Activated T-helper 17 cell treated with anti-CD3 and anti-CD28 coated beads, Interleukin-2, amount 50 U/mL, for 72 hours (primary cell): ENCODE data around the gene SCN3A. TPM values are rescaled to one million over a fixed set of nuclear protein-coding genes. Genes with fewer than 3 reads are reported as not detected.

ENCODE experiments used
- ATAC-seq: fragments of 150-1000 bp; cut with Tn5 transposase; replicated peaks from 2 replicates; pipeline ENCODE4 v1.10.0; 2021; ENCODE audit warnings: mild to moderate bottlenecking, moderate library complexity
- H3K27ac Mint-ChIP-seq: one replicate; pipeline ENCODE4 v1.8.0; 2022; ENCODE audit warnings: mixed read lengths
- H3K27me3 Mint-ChIP-seq: one replicate; pipeline ENCODE4 v1.8.0; 2022; ENCODE audit warnings: mixed read lengths
- H3K36me3 Mint-ChIP-seq: one replicate; pipeline ENCODE4 v1.8.0; 2022; ENCODE audit warnings: low read depth, mild to moderate bottlenecking, mixed read lengths
- H3K4me1 Mint-ChIP-seq: one replicate; pipeline ENCODE4 v1.8.0; 2022; ENCODE audit warnings: mixed read lengths
- H3K4me3 Mint-ChIP-seq: one replicate; pipeline ENCODE4 v1.8.0; 2022; ENCODE audit warnings: mild to moderate bottlenecking, mixed read lengths
- H3K9me3 Mint-ChIP-seq: one replicate; pipeline ENCODE4 v1.8.0; 2022; ENCODE audit warnings: mixed read lengths
- total RNA-seq, 2 donors: library from RNA; stranded (reverse); gene quantifications; one replicate each; pipeline ENCODE4 v1.2.3, GENCODE V29; 2022

The SCN3A gene
- total RNA-seq, 2 donors from 2014 or later: not detected

- H3K9me3 Mint-ChIP-seq: peaks cover 5% of the 10 kb centered on the region
- H3K36me3 Mint-ChIP-seq: no peaks in the 10 kb centered on the region
- H3K4me3 Mint-ChIP-seq: no peak overlapping the region
- no peak for ATAC-seq
- H3K4me1 Mint-ChIP-seq: no peaks in the 10 kb centered on the region
- H3K27ac Mint-ChIP-seq: no peak overlapping the region
- H3K27me3 Mint-ChIP-seq: no peaks in the 10 kb centered on the region
Observed at GRCh38 chr2:165157160-165157559, 46.7 kb downstream of the SCN3A start.

- H3K36me3 Mint-ChIP-seq: no peaks in the 10 kb centered on the region
- no peaks in the 10 kb centered on the region for H3K4me1 Mint-ChIP-seq
- H3K27me3 Mint-ChIP-seq: no peaks in the 10 kb centered on the region
- no peak overlapping the region for H3K4me3 Mint-ChIP-seq
- H3K9me3 Mint-ChIP-seq: peaks cover 9% of the 10 kb centered on the region
- no peak overlapping the region for H3K27ac Mint-ChIP-seq
- ATAC-seq: no peak
Observed at GRCh38 chr2:165155152-165155551, 48.7 kb downstream of the SCN3A start.

- peaks cover 3% of the 10 kb centered on the region for H3K27me3 Mint-ChIP-seq
- no peak for ATAC-seq
- H3K36me3 Mint-ChIP-seq: no peaks in the 10 kb centered on the region
- H3K9me3 Mint-ChIP-seq: peaks cover 5% of the 10 kb centered on the region
- H3K4me3 Mint-ChIP-seq: no peak overlapping the region
- H3K27ac Mint-ChIP-seq: no peak overlapping the region
- no peaks in the 10 kb centered on the region for H3K4me1 Mint-ChIP-seq
Observed at GRCh38 chr2:165149439-165149838, 54.4 kb downstream of the SCN3A start.

DNA sequence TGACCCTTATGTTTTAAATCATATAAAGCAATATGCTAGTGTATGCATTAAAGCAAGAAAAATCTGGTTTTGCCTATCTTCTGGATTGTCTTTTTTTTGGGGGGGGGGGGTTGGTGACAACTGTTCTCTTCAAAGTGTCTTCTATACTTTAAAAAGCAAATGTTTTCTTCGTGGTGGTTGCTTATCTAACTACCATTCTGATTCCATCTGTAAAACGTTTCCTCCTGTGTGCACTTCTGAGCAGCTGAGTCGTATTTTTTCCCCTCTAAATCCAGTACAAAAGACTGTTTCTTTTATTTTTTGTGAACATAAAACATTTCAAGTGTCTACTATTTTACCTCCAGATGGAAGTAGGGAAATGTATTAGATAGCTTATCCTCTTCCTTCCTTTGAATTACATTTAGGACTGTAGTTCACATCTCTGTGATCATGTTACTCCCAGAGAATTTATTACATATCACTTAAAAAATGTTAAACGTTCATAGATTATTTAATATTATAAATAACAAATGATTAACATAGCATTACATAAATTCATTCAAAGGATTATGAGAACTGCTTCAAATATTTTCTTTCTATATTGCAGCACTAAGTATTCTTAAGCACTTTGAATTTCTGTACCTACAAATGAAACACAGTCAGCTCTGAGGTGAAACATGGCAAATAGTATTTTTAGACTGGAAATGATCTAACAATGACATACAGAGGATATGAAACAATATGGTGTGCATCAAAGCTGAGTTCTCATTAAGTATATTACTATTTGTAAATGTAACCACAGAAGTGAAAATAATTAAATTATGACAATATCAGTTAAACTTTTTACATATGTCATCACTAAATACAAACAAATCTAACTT, 56.4 kb downstream of the SCN3A start:
- Mint-ChIP-seq H3K4me3 (no peak overlapping the region), H3K4me1 (no peaks in the 10 kb centered on the region), H3K9me3 (peaks cover 5% of the 10 kb centered on the region), H3K27me3 (peaks cover 3% of the 10 kb centered on the region), H3K27ac (no peak overlapping the region), H3K36me3 (no peaks in the 10 kb centered on the region)
- no peak for ATAC-seq

DNA sequence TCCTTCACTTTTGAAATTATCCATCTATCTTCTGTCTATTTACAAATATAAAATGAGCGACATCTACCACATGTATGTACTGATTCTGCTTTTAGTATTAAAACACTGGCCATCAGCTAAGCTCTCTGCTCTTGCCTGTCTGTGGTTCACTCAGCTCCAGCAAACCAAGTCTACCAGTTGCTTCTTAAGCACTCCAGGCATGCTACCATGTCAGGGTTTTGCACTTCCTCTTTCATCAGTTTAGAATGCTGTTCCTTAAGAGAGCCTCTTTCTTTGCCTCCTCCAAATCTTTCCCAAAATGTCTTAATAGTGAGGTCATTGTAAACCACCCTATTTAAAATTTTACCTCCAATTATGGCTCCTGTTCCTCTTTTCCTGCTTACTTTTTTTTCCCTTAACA, 59.5 kb downstream of the SCN3A start:
- no peaks in the 10 kb centered on the region for H3K27me3 Mint-ChIP-seq
- H3K9me3 Mint-ChIP-seq: no peaks in the 10 kb centered on the region
- H3K4me3 Mint-ChIP-seq: no peak overlapping the region
- H3K4me1 Mint-ChIP-seq: no peaks in the 10 kb centered on the region
- ATAC-seq: no peak
- H3K27ac Mint-ChIP-seq: no peak overlapping the region
- no peaks in the 10 kb centered on the region for H3K36me3 Mint-ChIP-seq

GRCh38 chr2:165141601-165142354, 62.1 kb downstream of the SCN3A start:
- no peaks in the 10 kb centered on the region for H3K36me3 Mint-ChIP-seq
- no peaks in the 10 kb centered on the region for H3K4me1 Mint-ChIP-seq
- no peak for ATAC-seq
- no peaks in the 10 kb centered on the region for H3K27me3 Mint-ChIP-seq
- no peak overlapping the region for H3K27ac Mint-ChIP-seq
- H3K9me3 Mint-ChIP-seq: no peaks in the 10 kb centered on the region
- no peak overlapping the region for H3K4me3 Mint-ChIP-seq

- Mint-ChIP-seq H3K27ac (no peak overlapping the region), H3K9me3 (peaks cover 8% of the 10 kb centered on the region), H3K4me3 (no peak overlapping the region), H3K36me3 (no peaks in the 10 kb centered on the region), H3K4me1 (no peaks in the 10 kb centered on the region), H3K27me3 (no peaks in the 10 kb centered on the region)
- ATAC-seq: no peak
Observed at GRCh38 chr2:165126244-165126643, 77.6 kb downstream of the SCN3A start.

DNA sequence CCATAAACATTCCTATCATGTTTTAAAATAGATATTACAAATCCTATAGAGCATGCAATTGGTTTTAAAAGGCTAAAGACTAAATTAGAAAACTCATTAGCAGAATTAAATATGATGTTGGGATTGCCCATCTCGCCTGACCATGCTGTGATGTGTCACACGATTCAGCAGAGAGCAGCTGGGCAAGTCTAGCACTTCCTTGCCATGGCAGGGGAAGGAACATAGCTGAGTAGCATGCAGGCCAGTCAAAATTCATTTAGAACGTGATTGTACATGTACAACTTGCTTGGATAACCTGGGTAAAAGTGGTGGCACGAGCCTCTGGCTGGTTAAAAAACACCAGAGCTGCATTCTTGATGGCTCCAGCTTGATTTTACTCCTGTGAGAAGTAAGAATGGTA, 81.3 kb downstream of the SCN3A start:
- H3K9me3 Mint-ChIP-seq: peaks cover 4% of the 10 kb centered on the region
- H3K4me1 Mint-ChIP-seq: no peaks in the 10 kb centered on the region
- ATAC-seq: no peak
- H3K36me3 Mint-ChIP-seq: no peaks in the 10 kb centered on the region
- no peak overlapping the region for H3K4me3 Mint-ChIP-seq
- H3K27ac Mint-ChIP-seq: no peak overlapping the region
- no peaks in the 10 kb centered on the region for H3K27me3 Mint-ChIP-seq

DNA sequence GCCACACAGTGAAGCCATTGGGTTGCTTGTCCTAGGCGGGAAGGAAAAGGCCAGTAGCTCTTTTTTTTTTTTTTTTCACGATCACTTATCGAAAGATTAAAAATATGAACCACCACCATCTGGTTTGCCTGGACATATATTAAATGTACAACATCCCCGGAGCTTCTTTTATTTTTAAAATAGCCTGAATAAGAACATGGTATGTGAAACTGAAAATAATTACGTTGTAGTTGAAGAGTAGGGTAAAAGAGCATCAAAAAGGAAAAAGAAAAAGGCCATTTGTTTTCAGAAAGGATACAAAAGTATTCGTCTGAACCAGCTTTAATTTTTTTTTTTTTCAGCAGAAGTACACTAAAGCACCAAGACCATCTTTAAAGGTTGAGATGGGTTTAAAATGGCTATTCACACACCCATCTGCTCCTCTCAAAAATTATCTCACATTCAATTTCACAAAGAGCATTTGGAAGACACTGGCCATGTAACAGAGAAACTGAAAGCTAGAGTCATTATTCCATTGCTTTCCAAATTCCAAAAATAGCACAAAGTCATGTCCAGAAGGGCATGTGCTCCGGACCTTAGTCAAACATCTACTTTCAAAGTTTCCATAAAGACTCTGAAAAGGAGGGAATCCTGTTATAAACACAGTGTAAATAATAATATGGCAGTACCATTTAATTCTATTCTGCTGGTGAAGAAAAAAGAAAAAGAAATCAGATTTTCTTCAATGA, 82.9 kb downstream of the SCN3A start:
- ATAC-seq: no peak
- H3K27ac Mint-ChIP-seq: no peak overlapping the region
- no peaks in the 10 kb centered on the region for H3K4me1 Mint-ChIP-seq
- no peaks in the 10 kb centered on the region for H3K9me3 Mint-ChIP-seq
- no peaks in the 10 kb centered on the region for H3K27me3 Mint-ChIP-seq
- H3K36me3 Mint-ChIP-seq: no peaks in the 10 kb centered on the region
- H3K4me3 Mint-ChIP-seq: no peak overlapping the region

DNA sequence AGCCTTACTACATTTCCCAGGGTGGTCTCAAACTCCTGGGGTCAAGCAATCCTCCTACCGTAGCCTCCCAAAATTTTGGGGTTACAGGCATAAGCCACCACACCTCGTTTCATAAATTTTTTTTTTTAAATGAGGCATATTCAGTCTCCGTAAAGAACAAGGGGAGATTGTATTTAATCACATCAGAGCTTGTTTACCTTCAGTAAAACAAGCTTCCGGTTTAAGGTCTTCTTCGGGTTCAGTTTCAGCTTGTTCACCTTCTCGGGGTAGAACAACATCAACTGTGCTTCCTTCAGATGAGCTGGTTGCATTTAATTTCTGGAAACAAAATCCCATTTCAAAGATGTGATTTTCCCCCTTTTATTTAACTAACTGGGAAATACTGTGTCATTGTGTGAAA, 88.6 kb downstream of the SCN3A start:
- no peaks in the 10 kb centered on the region for H3K27me3 Mint-ChIP-seq
- no peak overlapping the region for H3K4me3 Mint-ChIP-seq
- H3K27ac Mint-ChIP-seq: no peak overlapping the region
- no peaks in the 10 kb centered on the region for H3K9me3 Mint-ChIP-seq
- no peak for ATAC-seq
- H3K4me1 Mint-ChIP-seq: no peaks in the 10 kb centered on the region
- no peaks in the 10 kb centered on the region for H3K36me3 Mint-ChIP-seq

- no peaks in the 10 kb centered on the region for H3K27me3 Mint-ChIP-seq
- no peak overlapping the region for H3K27ac Mint-ChIP-seq
Observed at GRCh38 chr2:165114346-165114939, 89.4 kb downstream of the SCN3A start.

GRCh38 chr2:165113414-165113813, 90.4 kb downstream of the SCN3A start:
- H3K4me1 Mint-ChIP-seq: no peaks in the 10 kb centered on the region
- no peak for ATAC-seq
- no peaks in the 10 kb centered on the region for H3K9me3 Mint-ChIP-seq
- no peaks in the 10 kb centered on the region for H3K36me3 Mint-ChIP-seq
- no peak overlapping the region for H3K27ac Mint-ChIP-seq
- H3K4me3 Mint-ChIP-seq: no peak overlapping the region
- no peaks in the 10 kb centered on the region for H3K27me3 Mint-ChIP-seq

More at GRCh38 chr2:165114346-165114939, 89.4 kb downstream of the SCN3A start:
- Mint-ChIP-seq H3K36me3 (no peaks in the 10 kb centered on the region), H3K9me3 (no peaks in the 10 kb centered on the region), H3K4me3 (no peak overlapping the region), H3K4me1 (no peaks in the 10 kb centered on the region)
- no peak for ATAC-seq

- no peaks in the 10 kb centered on the region for H3K27me3 Mint-ChIP-seq
- ATAC-seq: no peak
- no peak overlapping the region for H3K4me3 Mint-ChIP-seq
- H3K27ac Mint-ChIP-seq: no peak overlapping the region
- no peaks in the 10 kb centered on the region for H3K36me3 Mint-ChIP-seq
- H3K4me1 Mint-ChIP-seq: no peaks in the 10 kb centered on the region
- H3K9me3 Mint-ChIP-seq: no peaks in the 10 kb centered on the region
Observed at GRCh38 chr2:165112789-165113188, 91.1 kb downstream of the SCN3A start.

GRCh38 chr2:165112133-165112573, 91.7 kb downstream of the SCN3A start:
- H3K4me3 Mint-ChIP-seq: no peak overlapping the region
- no peaks in the 10 kb centered on the region for H3K9me3 Mint-ChIP-seq
- H3K27ac Mint-ChIP-seq: no peak overlapping the region
- no peaks in the 10 kb centered on the region for H3K27me3 Mint-ChIP-seq
- H3K36me3 Mint-ChIP-seq: no peaks in the 10 kb centered on the region
- no peaks in the 10 kb centered on the region for H3K4me1 Mint-ChIP-seq
- no peak for ATAC-seq
